Measurements from ENCODE around the gene MAD2L1BP. TPM values are rescaled to one million over a fixed set of nuclear protein-coding genes. Genes with fewer than 3 reads are reported as not detected.
"Not testable (repeated sequence)": the region's sequence is repeated elsewhere in the genome, so short reads cannot be mapped to it uniquely, and the experiment has no call there.

The MAD2L1BP gene
- total RNA-seq, 1 experiment from 2014 or later = 52.0 TPM

- TF ChIP-seq CTCF (conservative IDR thresholded peaks at IDR 0.05; ENCODE audit: low read depth, low read length) = no peak
- TF ChIP-seq EZH2 (IDR thresholded peaks at IDR 0.05; ENCODE audit: borderline replicate concordance, low read depth, low read length, poor library complexity, severe bottlenecking) = no peak
- peak overlapping the region; percentile 33 for H3K27ac ChIP-seq (ENCODE audit: low read depth, low read length, poor library complexity, severe bottlenecking)
- no peak overlapping the region for H3K4me3 ChIP-seq (ENCODE audit: low read depth, low read length, poor library complexity, severe bottlenecking)
- H3K27me3 ChIP-seq (replicated peaks; ENCODE audit: insufficient read depth, low read depth, low read length, poor library complexity) = no peaks in the 10 kb centered on the region
- peaks cover 28% of the 10 kb centered on the region for H3K4me1 ChIP-seq (ENCODE audit: insufficient read depth, low read length, poor library complexity, severe bottlenecking)
- no peak for DNase-seq (ENCODE audit: low spot score)
- ChIA-PET CTCF (no interaction called here), POLR2A (ENCODE audit: low non-redundant PET) (no interaction called here)
- BruUV-seq (replicated peaks) = no TSS peak
- intact Hi-C loops (cut with micrococcal nuclease; ENCODE audit: unreplicated experiment) = no loop called here
- H3K9me3 ChIP-seq (ENCODE audit: low read depth, low read length, poor library complexity, severe bottlenecking) = no peaks in the 10 kb centered on the region
- peaks cover 4% of the 10 kb centered on the region for H3K36me3 ChIP-seq (ENCODE audit: insufficient read depth, low read length, poor library complexity, severe bottlenecking)
Observed at GRCh38 chr6:43630980-43631619, 4.5 kb upstream of the MAD2L1BP start.

- intact Hi-C loops (cut with micrococcal nuclease; ENCODE audit: unreplicated experiment); H3K4me3 ChIP-seq (ENCODE audit: low read depth, low read length, poor library complexity, severe bottlenecking); H3K27me3 ChIP-seq (replicated peaks; ENCODE audit: insufficient read depth, low read depth, low read length, poor library complexity); POLR2A ChIA-PET (ENCODE audit: low non-redundant PET); H3K27ac ChIP-seq (ENCODE audit: low read depth, low read length, poor library complexity, severe bottlenecking); CTCF ChIA-PET; H3K9me3 ChIP-seq (ENCODE audit: low read depth, low read length, poor library complexity, severe bottlenecking); BruUV-seq (replicated peaks); DNase-seq (ENCODE audit: low spot score): not testable (repeated sequence)
- Histone ChIP-seq H3K4me1 (ENCODE audit: insufficient read depth, low read length, poor library complexity, severe bottlenecking) (peaks cover 28% of the 10 kb centered on the region), H3K36me3 (ENCODE audit: insufficient read depth, low read length, poor library complexity, severe bottlenecking) (peaks cover 10% of the 10 kb centered on the region)
Observed at GRCh38 chr6:43633002-43633401, 2.6 kb upstream of the MAD2L1BP start.

GRCh38 chr6:43634702-43635303 is 837 bp upstream of the MAD2L1BP start:
- ChIA-PET CTCF (no interaction called here), POLR2A (ENCODE audit: low non-redundant PET) (interaction anchor here (0.5 kb wide), 1 partner anchor 396 kb away, joined by 7 read pairs; no protein-coding TSS in a partner anchor)
- H3K27ac ChIP-seq (ENCODE audit: low read depth, low read length, poor library complexity, severe bottlenecking) = peak overlapping the region; percentile 89
- intact Hi-C loops (cut with micrococcal nuclease; ENCODE audit: unreplicated experiment) = no loop called here
- BruUV-seq (replicated peaks) = no TSS peak
- no peaks in the 10 kb centered on the region for H3K27me3 ChIP-seq (replicated peaks; ENCODE audit: insufficient read depth, low read depth, low read length, poor library complexity)
- TF ChIP-seq CTCF (conservative IDR thresholded peaks at IDR 0.05; ENCODE audit: low read depth, low read length) = no peak
- TF ChIP-seq EZH2 (IDR thresholded peaks at IDR 0.05; ENCODE audit: borderline replicate concordance, low read depth, low read length, poor library complexity, severe bottlenecking) = no peak
- H3K4me3 ChIP-seq (ENCODE audit: low read depth, low read length, poor library complexity, severe bottlenecking) = no peak overlapping the region
- no peaks in the 10 kb centered on the region for H3K9me3 ChIP-seq (ENCODE audit: low read depth, low read length, poor library complexity, severe bottlenecking)
- H3K36me3 ChIP-seq (ENCODE audit: insufficient read depth, low read length, poor library complexity, severe bottlenecking) = peaks cover 28% of the 10 kb centered on the region
- peaks cover 38% of the 10 kb centered on the region for H3K4me1 ChIP-seq (ENCODE audit: insufficient read depth, low read length, poor library complexity, severe bottlenecking)
- no peak for DNase-seq (ENCODE audit: low spot score)

- ChIA-PET CTCF (no interaction called here), POLR2A (ENCODE audit: low non-redundant PET) (no interaction called here)
- no peak for TF ChIP-seq CTCF (conservative IDR thresholded peaks at IDR 0.05; ENCODE audit: low read depth, low read length)
- TF ChIP-seq EZH2 (IDR thresholded peaks at IDR 0.05; ENCODE audit: borderline replicate concordance, low read depth, low read length, poor library complexity, severe bottlenecking) = no peak
- intact Hi-C loops (cut with micrococcal nuclease; ENCODE audit: unreplicated experiment) = no loop called here
- no TSS peak for BruUV-seq (replicated peaks)
- H3K27ac ChIP-seq (ENCODE audit: low read depth, low read length, poor library complexity, severe bottlenecking) = peak overlapping the region; percentile 89
- H3K27me3 ChIP-seq (replicated peaks; ENCODE audit: insufficient read depth, low read depth, low read length, poor library complexity) = no peaks in the 10 kb centered on the region
- H3K9me3 ChIP-seq (ENCODE audit: low read depth, low read length, poor library complexity, severe bottlenecking) = no peaks in the 10 kb centered on the region
- H3K4me1 ChIP-seq (ENCODE audit: insufficient read depth, low read length, poor library complexity, severe bottlenecking) = peaks cover 39% of the 10 kb centered on the region
- no peak for DNase-seq (ENCODE audit: low spot score)
- peaks cover 43% of the 10 kb centered on the region for H3K36me3 ChIP-seq (ENCODE audit: insufficient read depth, low read length, poor library complexity, severe bottlenecking)
- peak overlapping the region; percentile 98 for H3K4me3 ChIP-seq (ENCODE audit: low read depth, low read length, poor library complexity, severe bottlenecking)
Observed at GRCh38 chr6:43636308-43636659, 644 bp downstream of the MAD2L1BP start.
